Neuronal stem cell (in vitro differentiated cells): ENCODE data around the gene ACOXL.
A peak's percentile ranks its signal among the peaks of the same experiment; 100 is the strongest.

Experiments
- DNase-seq: peaks from one replicate; pipeline ENCODE4 v3.0.0-alpha.2; 2013; ENCODE audit warnings: low spot score
- H2AFZ ChIP-seq: one replicate; pipeline ENCODE4 v1.6.1; 2013; ENCODE audit warnings: mild to moderate bottlenecking, low read length, inconsistent platforms
- H2AK5ac ChIP-seq: 2 replicates; pipeline ENCODE4 v1.6.1; 2013; ENCODE audit warnings: low read depth, mild to moderate bottlenecking, inconsistent platforms, low read length, moderate library complexity, mixed read lengths
- H2BK120ac ChIP-seq: 2 replicates; pipeline ENCODE4 v1.6.1; 2013; ENCODE audit warnings: low read depth, mild to moderate bottlenecking, inconsistent platforms, low read length, moderate library complexity, mixed read lengths
- H2BK12ac ChIP-seq: one replicate; pipeline ENCODE4 v1.6.1; 2013; ENCODE audit warnings: low read length, inconsistent platforms
- H2BK15ac ChIP-seq: 2 replicates; pipeline ENCODE4 v1.6.1; 2013; ENCODE audit warnings: mild to moderate bottlenecking, low read length, inconsistent platforms, mixed read lengths
- H2BK5ac ChIP-seq: one replicate; pipeline ENCODE4 v1.6.1; 2013; ENCODE audit warnings: inconsistent platforms, mild to moderate bottlenecking, low read length, moderate library complexity
- H3K14ac ChIP-seq: one replicate; pipeline ENCODE4 v1.6.1; 2013; ENCODE audit warnings: low read length, inconsistent platforms
- H3K18ac ChIP-seq: 2 replicates; pipeline ENCODE4 v1.6.1; 2013; ENCODE audit warnings: low read length, inconsistent platforms
- H3K23ac ChIP-seq: 2 replicates; pipeline ENCODE4 v1.6.1; 2013; ENCODE audit warnings: low read depth, mild to moderate bottlenecking, mixed read lengths, low read length, inconsistent platforms; ENCODE audit not compliant: poor library complexity
- H3K27ac ChIP-seq: replicated peaks from 3 replicates; pipeline ENCODE4 v1.5.1; 2013; ENCODE audit warnings: low read length, inconsistent platforms
- H3K27me3 ChIP-seq, 3 experiments: 2 replicates each; pipeline ENCODE4 v1.6.1; 2013; ENCODE audit warnings: low read length in 3 of 3, mild to moderate bottlenecking in 2 of 3, inconsistent platforms in 1 of 3, low read depth in 1 of 3, mixed read lengths in 1 of 3, moderate library complexity in 1 of 3; ENCODE audit not compliant: control insufficient read depth in 3 of 3, insufficient read depth in 3 of 3
- H3K36me3 ChIP-seq, 2 donors: replicated peaks in 1 of 2; 2 replicates each; pipeline ENCODE4 v1.6.1; 2013; ENCODE audit warnings: low read length in 2 of 2; ENCODE audit not compliant: control insufficient read depth in 2 of 2, insufficient read depth in 2 of 2
- H3K4ac ChIP-seq: 2 replicates; pipeline ENCODE4 v1.6.1; 2013; ENCODE audit warnings: inconsistent platforms, mild to moderate bottlenecking, low read length, moderate library complexity
- H3K4me1 ChIP-seq, 2 donors: 1 replicate in 1 of 2; 2 replicates in 1 of 2; pipeline ENCODE4 v1.6.1; 2013; ENCODE audit warnings: low read length in 2 of 2, low read depth in 1 of 2; ENCODE audit not compliant: control insufficient read depth in 2 of 2, insufficient read depth in 1 of 2
- H3K4me2 ChIP-seq: one replicate; pipeline ENCODE4 v1.6.1; 2013; ENCODE audit warnings: mild to moderate bottlenecking, low read length, inconsistent platforms; ENCODE audit not compliant: insufficient read depth, poor library complexity, severe bottlenecking
- H3K4me3 ChIP-seq, 2 donors: 2 replicates each; pipeline ENCODE4 v1.5.1; 2013; ENCODE audit warnings: low read length in 2 of 2, mild to moderate bottlenecking in 2 of 2, inconsistent platforms in 1 of 2, moderate library complexity in 1 of 2
- H3K79me1 ChIP-seq: one replicate; pipeline ENCODE4 v1.6.1; 2013; ENCODE audit warnings: low read depth, mild to moderate bottlenecking, inconsistent platforms, low read length, moderate library complexity
- H3K9ac ChIP-seq: one replicate; pipeline ENCODE4 v1.6.1; 2013; ENCODE audit warnings: mild to moderate bottlenecking, low read depth, low read length, inconsistent platforms; ENCODE audit not compliant: poor library complexity
- H3K9me3 ChIP-seq, 2 donors: replicated peaks in 1 of 2; 2 replicates each; pipeline versions ENCODE3 to v1.6.1; 2013; ENCODE audit warnings: low read length in 2 of 2, mild to moderate bottlenecking in 2 of 2, inconsistent platforms in 1 of 2, low read depth in 1 of 2, mixed read lengths in 1 of 2, moderate library complexity in 1 of 2; ENCODE audit not compliant: control insufficient read depth in 2 of 2, insufficient read depth in 1 of 2
- H4K8ac ChIP-seq: one replicate; pipeline ENCODE4 v1.6.1; 2013; ENCODE audit warnings: low read depth, mild to moderate bottlenecking, inconsistent platforms, low read length, moderate library complexity
- H4K91ac ChIP-seq: one replicate; pipeline ENCODE4 v1.6.1; 2013; ENCODE audit warnings: low read length, low read depth, mild to moderate bottlenecking, inconsistent platforms; ENCODE audit not compliant: poor library complexity
- WGBS, 2 donors: extraction: QIAGEN DNeasy Blood & Tissue Kit; methylation state at CpG; one replicate each; pipeline ENCODE4 v1.1.7; 2013; ENCODE audit warnings: missing lambda C conversion rate in 2 of 2, mixed read lengths in 1 of 2; ENCODE audit not compliant: insufficient read length in 2 of 2, insufficient replicate concordance in 1 of 2; ENCODE audit errors: extremely low coverage in 2 of 2; 5-methylcytosine and 5-hydroxymethylcytosine counted together

The ACOXL gene

GRCh38 chr2:110764931-110765330 lies 32.6 kb downstream of the ACOXL start:
- Histone ChIP-seq H2BK15ac (no peak overlapping the region), H3K79me1 (no peaks in the 10 kb centered on the region), H2BK12ac (no peak overlapping the region), H3K27me3 (peaks cover 0 to under 1% (median 0%) of the 10 kb centered on the region in 3 experiments), H3K23ac (no peak overlapping the region), H2BK120ac (no peak overlapping the region), H2AK5ac (no peak overlapping the region), H3K4me3 (no peak overlapping the region), H3K18ac (no peak overlapping the region), H3K4ac (no peak overlapping the region), H4K91ac (no peak overlapping the region), H3K14ac (no peak overlapping the region), H2AFZ (no peak overlapping the region), H2BK5ac (no peak overlapping the region), H3K36me3 (no peaks in the 10 kb centered on the region), H3K9ac (no peak overlapping the region), H3K4me1 (peaks cover 4 to 7% of the 10 kb centered on the region in 2 donors), H3K4me2 (no peak overlapping the region), H4K8ac (no peak overlapping the region), H3K27ac (no peak overlapping the region), H3K9me3 (peaks cover 0 to 5% of the 10 kb centered on the region in 2 donors)
- WGBS, 2 donors, result no CpG with 5 or more reads among the region's 1 CpG
- DNase-seq, result no peak

GRCh38 chr2:110766291-110766690 lies 33.9 kb downstream of the ACOXL start:
- Histone ChIP-seq H4K8ac (no peak overlapping the region), H3K27me3 (peaks cover 0 to 4% (median 0%) of the 10 kb centered on the region in 3 experiments), H3K4me1 (peaks cover 7 to 15% of the 10 kb centered on the region in 2 donors), H4K91ac (no peak overlapping the region), H3K36me3 (no peaks in the 10 kb centered on the region), H3K79me1 (no peaks in the 10 kb centered on the region), H3K14ac (no peak overlapping the region), H2BK5ac (no peak overlapping the region), H3K4ac (no peak overlapping the region), H2BK15ac (no peak overlapping the region), H3K23ac (no peak overlapping the region), H2BK120ac (no peak overlapping the region), H2BK12ac (no peak overlapping the region), H2AFZ (no peak overlapping the region), H3K9me3 (peaks cover 0 to 5% of the 10 kb centered on the region in 2 donors), H3K9ac (no peak overlapping the region), H2AK5ac (no peak overlapping the region), H3K18ac (no peak overlapping the region), H3K27ac (no peak overlapping the region), H3K4me3 (no peak overlapping the region), H3K4me2 (no peak overlapping the region)
- WGBS, 2 donors, result no CpG with 5 or more reads among the region's 3 CpGs
- no peak for DNase-seq

GRCh38 chr2:110768591-110768990 lies 36.2 kb downstream of the ACOXL start:
- H2AFZ ChIP-seq, result peak overlapping the region; percentile 78
- H3K23ac ChIP-seq, result no peak overlapping the region
- H3K79me1 ChIP-seq, result no peaks in the 10 kb centered on the region
- H3K27me3 ChIP-seq, result peaks cover 0 to 6% (median 0%) of the 10 kb centered on the region in 3 experiments
- H4K91ac ChIP-seq, result no peak overlapping the region
- H3K4me2 ChIP-seq, result no peak overlapping the region
- H2BK120ac ChIP-seq, result no peak overlapping the region
- H3K36me3 ChIP-seq, result no peaks in the 10 kb centered on the region
- peaks cover 7 to 26% of the 10 kb centered on the region in 2 donors for H3K4me1 ChIP-seq
- H3K14ac ChIP-seq, result no peak overlapping the region
- H3K27ac ChIP-seq, result no peak overlapping the region
- peaks cover 0 to 3% of the 10 kb centered on the region in 2 donors for H3K9me3 ChIP-seq
- H3K4me3 ChIP-seq, result no peak overlapping the region
- H3K4ac ChIP-seq, result no peak overlapping the region
- WGBS, 2 donors, result no CpG with 5 or more reads among the region's 10 CpGs
- H2BK5ac ChIP-seq, result no peak overlapping the region
- no peak overlapping the region for H2BK12ac ChIP-seq
- no peak overlapping the region for H2AK5ac ChIP-seq
- no peak overlapping the region for H3K9ac ChIP-seq
- H2BK15ac ChIP-seq, result no peak overlapping the region
- H4K8ac ChIP-seq, result no peak overlapping the region
- no peak overlapping the region for H3K18ac ChIP-seq
- no peak for DNase-seq

GRCh38 chr2:110770404-110770958 lies 38.1 kb downstream of the ACOXL start:
- H3K27me3 ChIP-seq, result peaks cover 0 to 6% (median 0%) of the 10 kb centered on the region in 3 experiments
- H3K4me3 ChIP-seq, result peak overlapping the region in 1 of 2 donors; percentile 49
- no peak overlapping the region for H2BK15ac ChIP-seq
- peaks cover 7 to 26% of the 10 kb centered on the region in 2 donors for H3K4me1 ChIP-seq
- H3K4me2 ChIP-seq, result no peak overlapping the region
- H4K91ac ChIP-seq, result no peak overlapping the region
- peak overlapping the region; percentile 77 for H2AK5ac ChIP-seq
- H4K8ac ChIP-seq, result no peak overlapping the region
- no peak overlapping the region for H3K23ac ChIP-seq
- H3K9ac ChIP-seq, result no peak overlapping the region
- H3K4ac ChIP-seq, result no peak overlapping the region
- WGBS, 2 donors, result no CpG with 5 or more reads among the region's 16 CpGs
- H3K27ac ChIP-seq, result peak overlapping the region; percentile 53
- H3K9me3 ChIP-seq, result peaks cover 0 to 3% of the 10 kb centered on the region in 2 donors
- peak overlapping the region; percentile 83 for H2BK5ac ChIP-seq
- H3K14ac ChIP-seq, result no peak overlapping the region
- peak overlapping the region; percentile 31 for H3K18ac ChIP-seq
- no peak overlapping the region for H2BK120ac ChIP-seq
- H2AFZ ChIP-seq, result no peak overlapping the region
- no peaks in the 10 kb centered on the region for H3K36me3 ChIP-seq
- H3K79me1 ChIP-seq, result no peaks in the 10 kb centered on the region
- peak; percentile 87 for DNase-seq
- H2BK12ac ChIP-seq, result peak overlapping the region; percentile 26
